Measurements from ENCODE around the gene BFSP2. TPM values are rescaled to one million over a fixed set of nuclear protein-coding genes. Genes with fewer than 3 reads are reported as not detected.

The BFSP2 gene
- polyA plus RNA-seq, 3 donors: 0.12 TPM; not detected in 2

Other genes starting within 250 kb of the BFSP2 start
- 100 to 1,000 TPM in 2 of 3 donors, 10 to 100 TPM in 1; 43.3 to 109 (median 106) TPM for gene CDV3, start 173.6 kb downstream of the BFSP2 start, polyA plus RNA-seq